ENCODE results near the gene BAIAP2L2. TPM values are rescaled to one million over a fixed set of nuclear protein-coding genes. Genes with fewer than 3 reads are reported as not detected.

BAIAP2L2 gene
- total RNA-seq, 4 donors from 2014 or later, result 0.13 to 1.1 (median 0.58) TPM

- WGBS, result 69% methylated on average over 10 of the region's 10 CpGs
These were observed 74.0 kb downstream of the BAIAP2L2 start for GRCh38 chr22:38036392-38037062.

GRCh38 chr22:38035530-38035885 is 75.0 kb downstream of the BAIAP2L2 start:
- no peak overlapping the region for H3K4me3 ChIP-seq
- H3K36me3 ChIP-seq, result no peaks in the 10 kb centered on the region
- H3K9me3 ChIP-seq, result no peaks in the 10 kb centered on the region
- 86% methylated on average over 9 of the region's 9 CpGs for WGBS
- intact Hi-C loops (cut with DNase I), result no loop called here
- TF ChIP-seq POLR2AphosphoS5 (IDR thresholded peaks at IDR 0.05) (no peak), EP300 (IDR thresholded peaks at IDR 0.05) (no peak), POLR2A (IDR thresholded peaks at IDR 0.05; ENCODE audit: low read depth) (no peak)
- TF ChIP-seq, protein P1, sequence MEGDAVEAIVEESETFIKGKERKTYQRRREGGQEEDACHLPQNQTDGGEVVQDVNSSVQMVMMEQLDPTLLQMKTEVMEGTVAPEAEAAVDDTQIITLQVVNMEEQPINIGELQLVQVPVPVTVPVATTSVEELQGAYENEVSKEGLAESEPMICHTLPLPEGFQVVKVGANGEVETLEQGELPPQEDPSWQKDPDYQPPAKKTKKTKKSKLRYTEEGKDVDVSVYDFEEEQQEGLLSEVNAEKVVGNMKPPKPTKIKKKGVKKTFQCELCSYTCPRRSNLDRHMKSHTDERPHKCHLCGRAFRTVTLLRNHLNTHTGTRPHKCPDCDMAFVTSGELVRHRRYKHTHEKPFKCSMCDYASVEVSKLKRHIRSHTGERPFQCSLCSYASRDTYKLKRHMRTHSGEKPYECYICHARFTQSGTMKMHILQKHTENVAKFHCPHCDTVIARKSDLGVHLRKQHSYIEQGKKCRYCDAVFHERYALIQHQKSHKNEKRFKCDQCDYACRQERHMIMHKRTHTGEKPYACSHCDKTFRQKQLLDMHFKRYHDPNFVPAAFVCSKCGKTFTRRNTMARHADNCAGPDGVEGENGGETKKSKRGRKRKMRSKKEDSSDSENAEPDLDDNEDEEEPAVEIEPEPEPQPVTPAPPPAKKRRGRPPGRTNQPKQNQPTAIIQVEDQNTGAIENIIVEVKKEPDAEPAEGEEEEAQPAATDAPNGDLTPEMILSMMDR (IDR thresholded peaks at IDR 0.05), result no peak
- peak overlapping the region in 3 of 4 donors; percentile 62 to 77 (median 69) for H3K27ac ChIP-seq (replicated peaks in 1 of 4)
- DNase-seq (ENCODE audit: extremely low spot score), result no peak
- no peaks in the 10 kb centered on the region for H3K27me3 ChIP-seq
- H3K4me1 ChIP-seq, result peaks cover 19 to 66% (median 37%) of the 10 kb centered on the region in 4 donors

More at GRCh38 chr22:38036392-38037062, 74.0 kb downstream of the BAIAP2L2 start:
- no peaks in the 10 kb centered on the region for H3K36me3 ChIP-seq
- no peak for DNase-seq (ENCODE audit: extremely low spot score)
- H3K4me3 ChIP-seq, result no peak overlapping the region
- H3K9me3 ChIP-seq, result no peaks in the 10 kb centered on the region
- peaks cover 19 to 56% (median 37%) of the 10 kb centered on the region in 4 donors for H3K4me1 ChIP-seq
- H3K27ac ChIP-seq (replicated peaks in 1 of 4), result peak overlapping the region in 3 of 4 donors; percentile 47 to 69 (median 62)
- H3K27me3 ChIP-seq, result no peaks in the 10 kb centered on the region
- TF ChIP-seq POLR2A (IDR thresholded peaks at IDR 0.05; ENCODE audit: low read depth), result no peak
- TF ChIP-seq EP300 (IDR thresholded peaks at IDR 0.05), result no peak
- TF ChIP-seq POLR2AphosphoS5 (IDR thresholded peaks at IDR 0.05), result no peak
- TF ChIP-seq, protein P1 (IDR thresholded peaks at IDR 0.05), result no peak
- intact Hi-C loops (cut with DNase I), result no loop called here

Other genes with a start within 250 kb of the BAIAP2L2 start
- gene MICALL1, start 204.4 kb downstream of the BAIAP2L2 start, total RNA-seq, result 100 to 1,000 TPM in 1 of 4 donors, 10 to 100 TPM in 3; 51.2 to 136 (median 71.2) TPM
- gene C22orf23, start 157.1 kb downstream of the BAIAP2L2 start, total RNA-seq, result not detected
- gene POLR2F, start 157.0 kb downstream of the BAIAP2L2 start, total RNA-seq, result 10 to 100 TPM; 45.7 to 93.0 (median 72.1) TPM
- gene SOX10, start 126.1 kb downstream of the BAIAP2L2 start, total RNA-seq, result 10 to 100 TPM; 10.3 to 29.5 (median 17.7) TPM
- 10 to 100 TPM; 23.3 to 36.1 (median 31.1) TPM for gene PICK1, start 53.3 kb downstream of the BAIAP2L2 start, total RNA-seq
- gene SLC16A8, start 26.5 kb downstream of the BAIAP2L2 start, total RNA-seq, result under 1 TPM in 3 of 4 donors, not detected in 1; 0.29 to 0.65 (median 0.33) TPM
- 10 to 100 TPM; 13.9 to 18.3 (median 15.6) TPM for gene PLA2G6, start 71.1 kb upstream of the BAIAP2L2 start, total RNA-seq
- gene MAFF, start 91.3 kb upstream of the BAIAP2L2 start, total RNA-seq, result 100 to 1,000 TPM in 1 of 4 donors, 10 to 100 TPM in 3; 26.2 to 182 (median 54.3) TPM
- 100 to 1,000 TPM in 1 of 4 donors, 10 to 100 TPM in 3; 39.4 to 108 (median 75.3) TPM for gene TMEM184B, start 162.3 kb upstream of the BAIAP2L2 start, total RNA-seq
- 100 to 1,000 TPM in 1 of 4 donors, 10 to 100 TPM in 3; 67.9 to 102 (median 91.7) TPM for gene CSNK1E, start 206.7 kb upstream of the BAIAP2L2 start, total RNA-seq